Fibroblast of skin of back (primary cell): ENCODE data around the gene SSC4D.

ENCODE experiments used
- DNase-seq: peaks from one replicate; pipeline ENCODE4 v3.0.0-alpha.2; 2013

The SSC4D gene

GRCh38 chr7:76353744-76354143, 55.8 kb downstream of the SSC4D start:
- no peak for DNase-seq

- no peak for DNase-seq
Measured at GRCh38 chr7:76352193-76352592, 57.3 kb downstream of the SSC4D start.

- no peak for DNase-seq
Measured at GRCh38 chr7:76351372-76351771, 58.1 kb downstream of the SSC4D start.

- no peak for DNase-seq
Measured at GRCh38 chr7:76349313-76349885, 60.1 kb downstream of the SSC4D start.

- DNase-seq = no peak
Measured at GRCh38 chr7:76347710-76348109, 61.8 kb downstream of the SSC4D start.

- DNase-seq = no peak
Measured at GRCh38 chr7:76346778-76347177, 62.7 kb downstream of the SSC4D start.

GRCh38 chr7:76346097-76346496, 63.4 kb downstream of the SSC4D start:
- DNase-seq = no peak

- no peak for DNase-seq
Measured at GRCh38 chr7:76343931-76344321, 65.6 kb downstream of the SSC4D start.

- DNase-seq = no peak
Measured at GRCh38 chr7:76343294-76343930, 66.1 kb downstream of the SSC4D start.

GRCh38 chr7:76342222-76342621, 67.3 kb downstream of the SSC4D start:
- no peak for DNase-seq

- peak; percentile 89 for DNase-seq
Measured at GRCh38 chr7:76340617-76341131, 68.8 kb downstream of the SSC4D start.
